PFSK-1 (cell line): ENCODE results near the gene LRP6.

ENCODE experiments used
- POLR2AphosphoS5 ChIP-seq: IDR thresholded peaks from 2 replicates; pipeline ENCODE4 v1.6.1; 2012; ENCODE audit warnings: low read depth, mild to moderate bottlenecking, control low read depth, low read length, moderate library complexity
- TAF1 ChIP-seq: IDR thresholded peaks from 2 replicates; pipeline ENCODE4 v1.6.1; 2012; ENCODE audit warnings: low read length, control low read depth, borderline replicate concordance; ENCODE audit not compliant: insufficient read depth

DNA sequence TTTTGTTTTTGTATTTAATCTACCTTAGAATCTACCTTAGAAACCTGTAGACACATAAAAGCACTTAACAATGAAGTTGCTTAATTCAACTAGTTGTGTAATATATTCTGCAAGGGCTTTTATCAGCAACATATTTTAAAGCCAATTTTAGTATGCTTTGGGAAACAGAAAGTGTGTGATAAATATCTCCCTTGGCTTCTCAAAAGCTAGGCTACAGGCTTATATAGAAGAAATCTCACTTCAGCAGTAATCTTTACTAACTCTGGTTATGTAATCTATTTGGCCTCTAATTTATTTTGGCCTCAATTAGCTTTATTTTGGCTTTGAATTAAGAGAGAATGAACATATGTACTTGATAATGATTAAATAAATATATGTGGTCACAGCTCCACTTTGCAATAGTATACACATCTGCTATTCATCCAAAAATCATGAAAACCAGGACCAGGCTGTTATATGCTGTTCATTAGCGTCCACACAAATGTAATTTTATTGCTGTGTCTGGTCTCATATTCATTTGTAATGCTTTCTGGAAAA, 37.2 kb downstream of the LRP6 start:
- no peak for TF ChIP-seq POLR2AphosphoS5
- no peak for TF ChIP-seq TAF1
